ENCODE results near the gene NSMCE4A.

- TF ChIP-seq CTCF (IDR thresholded peaks at IDR 0.05) = peak in 2 of 7 experiments; percentile 5 to 19
- TF ChIP-seq POLR2A (IDR thresholded peaks at IDR 0.05) = no peak
Measured at GRCh38 chr10:121974019-121974534, 940 bp downstream of the NSMCE4A start.

Measured in body of pancreas (tissue), 4 donors.